H1 (cell line): ENCODE results near the gene SEL1L3. TPM values are rescaled to one million over a fixed set of nuclear protein-coding genes. Genes with fewer than 3 reads are reported as not detected.
A peak's percentile ranks its signal among the peaks of the same experiment; 100 is the strongest.

Experiments used
- CTCF ChIA-PET: fragments of 300-600 bp; sonication (Branson Sonifier 250); formaldehyde crosslinking; loops from one replicate; lab custom pipeline; 2021; ENCODE audit not compliant: partially characterized antibody; lab: Charles Lee
- POLR2A ChIA-PET: fragments of 300-600 bp; sonication (Branson Sonifier 250); formaldehyde crosslinking; loops from one replicate; lab custom pipeline; 2021; ENCODE audit warnings: inconsistent platforms; ENCODE audit not compliant: partially characterized antibody; lab: Charles Lee
- DNase-seq, 2 experiments: peaks; one replicate each; pipeline versions ENCODE4 v3.0.0 to v3.0.0-alpha.2; 2010 to 2022; ENCODE audit warnings: low spot score in 2 of 2, low read depth in 1 of 2, mixed read lengths in 1 of 2
- FAIRE-seq: peaks from 2 replicates; lab custom pipeline; 2011; peaks lifted over from hg19 to GRCh38; lab: Jason Lieb, UNC
- H2AFZ ChIP-seq: 2 replicates; pipeline ENCODE4 v1.8.1; 2012; ENCODE audit warnings: low read length, inconsistent platforms
- H2AK5ac ChIP-seq: 2 replicates; pipeline ENCODE4 v1.6.1; 2013; ENCODE audit warnings: low read depth, low read length
- H2BK120ac ChIP-seq: replicated peaks from 2 replicates; pipeline ENCODE3; 2013; ENCODE audit warnings: low read depth, low read length, inconsistent platforms
- H2BK12ac ChIP-seq: 2 replicates; pipeline ENCODE4 v1.6.1; 2013; ENCODE audit warnings: low read depth, low read length
- H2BK15ac ChIP-seq: 2 replicates; pipeline ENCODE4 v1.6.1; 2013; ENCODE audit warnings: low read length
- H2BK20ac ChIP-seq: 2 replicates; pipeline ENCODE4 v1.6.1; 2013; ENCODE audit warnings: low read length
- H2BK5ac ChIP-seq: 2 replicates; pipeline ENCODE4 v1.6.1; 2013; ENCODE audit warnings: low read depth, low read length
- H3K14ac ChIP-seq: 2 replicates; pipeline ENCODE4 v1.6.1; 2013; ENCODE audit warnings: inconsistent platforms; ENCODE audit not compliant: insufficient read length
- H3K18ac ChIP-seq: 2 replicates; pipeline ENCODE4 v1.6.1; 2013; ENCODE audit warnings: low read length; ENCODE audit errors: extremely low read depth
- H3K23ac ChIP-seq: 2 replicates; pipeline ENCODE4 v1.6.1; 2013; ENCODE audit warnings: inconsistent platforms; ENCODE audit not compliant: insufficient read length
- H3K23me2 ChIP-seq: 2 replicates; pipeline ENCODE4 v1.6.1; 2013; ENCODE audit warnings: low read depth, low read length
- H3K27ac ChIP-seq: 2 replicates; pipeline ENCODE4 v1.6.1; 2011; ENCODE audit warnings: low read depth, low read length, inconsistent platforms
- H3K27me3 ChIP-seq, 4 experiments: replicated peaks in 1 of 4; 1 replicate in 1 of 4; 2 replicates in 3 of 4; pipeline versions ENCODE4 v1.6.1 to v1.8.1; 2011 to 2013; ENCODE audit warnings: low read length in 3 of 4, mild to moderate bottlenecking in 3 of 4, inconsistent platforms in 2 of 4, mixed read lengths in 2 of 4, moderate library complexity in 1 of 4; ENCODE audit not compliant: control insufficient read depth in 3 of 4, insufficient read depth in 3 of 4; ENCODE audit errors: extremely low read depth in 1 of 4
- H3K36me3 ChIP-seq, 4 experiments: 2 replicates each; pipeline versions ENCODE4 v1.6.1 to v1.8.1; 2011 to 2013; ENCODE audit warnings: mild to moderate bottlenecking in 4 of 4, low read length in 3 of 4, moderate library complexity in 2 of 4, control low read depth in 1 of 4, inconsistent platforms in 1 of 4; ENCODE audit not compliant: insufficient read depth in 4 of 4, control insufficient read depth in 2 of 4
- H3K4ac ChIP-seq: replicated peaks from 2 replicates; pipeline ENCODE3; 2013; ENCODE audit warnings: low read length, low read depth, mixed read lengths, inconsistent platforms; ENCODE audit not compliant: insufficient read length
- H3K4me1 ChIP-seq, 4 experiments: replicated peaks in 1 of 4; 1 replicate in 1 of 4; 2 replicates in 3 of 4; pipeline versions ENCODE4 v1.6.1 to v1.8.1; 2011 to 2013; ENCODE audit warnings: low read length in 3 of 4, inconsistent platforms in 2 of 4, mixed read lengths in 1 of 4; ENCODE audit not compliant: insufficient read depth in 4 of 4, control insufficient read depth in 3 of 4
- H3K4me2 ChIP-seq, 2 experiments: 2 replicates each; pipeline versions ENCODE4 v1.6.1 to v1.8.1; 2011 to 2013; ENCODE audit warnings: low read depth in 2 of 2, low read length in 2 of 2, control low read depth in 1 of 2, inconsistent platforms in 1 of 2, mild to moderate bottlenecking in 1 of 2; ENCODE audit not compliant: insufficient read depth in 1 of 2
- H3K4me3 ChIP-seq, 4 experiments: fragments of 200-600, 300-600 bp in 1 of 4; sonication (generic), shearing (Covaris generic), sonication (Bioruptor Twin) in 1 of 4; 2 replicates each; pipeline versions ENCODE4 v1.5.1 to v1.8.1; 2011 to 2016; ENCODE audit warnings: low read length in 4 of 4, low read depth in 3 of 4, control low read depth in 2 of 4, inconsistent platforms in 2 of 4, mild to moderate bottlenecking in 2 of 4, mixed read lengths in 1 of 4, moderate library complexity in 1 of 4; ENCODE audit not compliant: insufficient read depth in 2 of 4; ENCODE audit errors: extremely low read depth in 1 of 4
- H3K56ac ChIP-seq: replicated peaks from 2 replicates; pipeline ENCODE3; 2013; ENCODE audit warnings: low read depth, mild to moderate bottlenecking, mixed read lengths, low read length, inconsistent platforms; ENCODE audit not compliant: insufficient read length
- H3K79me1 ChIP-seq: 2 replicates; pipeline ENCODE4 v1.6.1; 2013; ENCODE audit warnings: low read depth, low read length, control low read depth
- H3K79me2 ChIP-seq, 2 experiments: 2 replicates each; pipeline versions ENCODE4 v1.6.1 to v1.8.1; 2012 to 2013; ENCODE audit warnings: low read length in 2 of 2, mild to moderate bottlenecking in 2 of 2, inconsistent platforms in 1 of 2; ENCODE audit not compliant: insufficient read depth in 2 of 2, control insufficient read depth in 1 of 2
- H3K9ac ChIP-seq, 4 experiments: replicated peaks in 1 of 4; 1 replicate in 1 of 4; 2 replicates in 3 of 4; pipeline versions ENCODE4 v1.6.1 to v1.8.1; 2011 to 2013; ENCODE audit warnings: low read depth in 3 of 4, low read length in 3 of 4, control low read depth in 2 of 4, mild to moderate bottlenecking in 2 of 4, moderate library complexity in 2 of 4, inconsistent platforms in 1 of 4; ENCODE audit errors: extremely low read depth in 1 of 4
- H3K9me3 ChIP-seq, 2 experiments: 2 replicates each; pipeline versions ENCODE4 v1.6.1 to v1.8.1; 2012 to 2013; ENCODE audit warnings: mild to moderate bottlenecking in 2 of 2, moderate library complexity in 2 of 2, control low read depth in 1 of 2, inconsistent platforms in 1 of 2, low read depth in 1 of 2, low read length in 1 of 2, mixed read lengths in 1 of 2; ENCODE audit not compliant: insufficient read depth in 2 of 2
- H4K20me1 ChIP-seq, 2 experiments: replicated peaks in 1 of 2; 2 replicates each; pipeline versions ENCODE3 to v1.8.1; 2011 to 2013; ENCODE audit warnings: inconsistent platforms in 2 of 2, low read length in 2 of 2, mild to moderate bottlenecking in 1 of 2; ENCODE audit not compliant: insufficient read depth in 2 of 2, control insufficient read depth in 1 of 2
- H4K5ac ChIP-seq: 2 replicates; pipeline ENCODE4 v1.6.1; 2013; ENCODE audit warnings: low read length, low read depth, mixed read lengths, inconsistent platforms; ENCODE audit not compliant: insufficient read length
- H4K8ac ChIP-seq: 2 replicates; pipeline ENCODE4 v1.8.0; 2013; ENCODE audit warnings: mild to moderate bottlenecking, moderate library complexity, low read length, inconsistent platforms; ENCODE audit not compliant: insufficient read depth; ENCODE audit errors: extremely low read depth
- H4K91ac ChIP-seq: replicated peaks from 2 replicates; pipeline ENCODE3; 2013; ENCODE audit warnings: low read length, mixed read lengths, inconsistent platforms; ENCODE audit not compliant: insufficient read length
- SIRT6 ChIP-seq: IDR thresholded peaks from one replicate; pipeline ENCODE4 v1.7.1; 2012; ENCODE audit warnings: low read length, inconsistent platforms
- WGBS, 2 experiments: shearing (Covaris generic) in 1 of 2; methylation state at CpG; one replicate each; pipeline versions ENCODE4 v1.1.6 to v1.1.7; 2013 to 2015; ENCODE audit warnings: low lambda C conversion rate in 2 of 2, mixed read lengths in 2 of 2, inconsistent platforms in 1 of 2, low coverage in 1 of 2, missing lambda C conversion rate in 1 of 2; ENCODE audit not compliant: insufficient replicate concordance in 2 of 2, insufficient coverage in 1 of 2, insufficient read length in 1 of 2; ENCODE audit errors: extremely low coverage in 1 of 2, missing lambda C conversion rate in 1 of 2; 5-methylcytosine and 5-hydroxymethylcytosine counted together
- polyA plus RNA-seq, 7 experiments: library from polyadenylated mRNA; depleted of rRNA in 3 of 7; stranded (reverse) in 5 of 7; unstranded in 2 of 7; fragments of >200 nt in 5 of 7; fragments of 200-250 nt in 2 of 7; gene quantifications; 1 replicate in 5 of 7; 2 replicates in 1 of 7; 4 replicates in 1 of 7; pipeline versions ENCODE4 v1.2.1 to v1.2.3, GENCODE V29; 2011 to 2013; ENCODE audit warnings: missing spikeins in 2 of 7, mixed read lengths in 2 of 7
- total RNA-seq: library from RNA; stranded (reverse); fragmentation: NEBNext Ultra II Directional; extraction: Animal tissue kit (Norgen Biotek cat#: 25700); gene quantifications from 2 replicates; pipeline ENCODE4 v1.2.1, GENCODE V29; 2021
- TF ChIP-seq, protein P1 (sequence below): IDR thresholded peaks from 2 replicates; pipeline ENCODE4 v1.6.1; 2012; ENCODE audit warnings: inconsistent platforms

The SEL1L3 gene
- total and polyA plus RNA-seq, 2 of the 8 experiments (the other 6 are each of a cell fraction or from before 2014, with no cell fraction given) = 18.2 to 54.0 TPM

DNA sequence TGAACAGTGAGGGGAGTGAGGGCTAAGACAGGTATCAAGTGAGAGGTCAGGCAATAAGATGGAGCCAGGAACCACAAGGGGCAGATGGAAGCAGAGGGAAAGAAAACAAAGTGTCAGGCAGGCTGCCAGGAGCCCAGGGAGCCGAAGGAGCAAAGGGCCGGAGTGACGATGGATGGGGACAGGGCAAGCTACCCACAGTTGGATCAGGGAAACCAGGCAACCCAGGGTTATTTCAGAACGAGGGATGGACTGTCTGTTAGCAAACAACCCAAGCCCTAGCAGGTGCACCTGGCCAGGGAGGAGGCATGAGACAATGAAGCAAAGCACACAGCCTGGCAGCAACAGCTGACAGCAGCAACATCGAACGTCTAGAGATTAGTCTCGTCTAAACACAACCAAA, 39.2 kb downstream of the SEL1L3 start:
- Histone ChIP-seq H3K4me2 (no peak overlapping the region), H3K56ac (no peak overlapping the region), H2AK5ac (no peak overlapping the region), H4K5ac (no peak overlapping the region), H3K18ac (no peak overlapping the region), H4K8ac (peak overlapping the region; percentile 9; the same call in 1 of the 2 replicates), H2BK120ac (no peak overlapping the region), H3K4me1 (peaks cover 3 to 12% (median 7%) of the 10 kb centered on the region in 4 experiments; a peak in 3 of 7 replicates), H2BK20ac (peak overlapping the region; percentile 87; the same call in 1 of the 2 replicates), H4K91ac (no peak overlapping the region), H3K36me3 (peaks cover 0 to 15% (median 10%) of the 10 kb centered on the region in 4 experiments; a peak in 3 of 8 replicates), H2BK15ac (0 out of 2 replicates have a peak overlapping the region, but pooled peaks have one; percentile 83), H3K27me3 (no peaks in the 10 kb centered on the region), H3K79me2 (no peaks in the 10 kb centered on the region), H4K20me1 (no peaks in the 10 kb centered on the region), H3K23ac (no peak overlapping the region), H3K9me3 (no peaks in the 10 kb centered on the region), H3K79me1 (0 out of 2 replicates have a peak, but pooled peaks cover 3% of the 10 kb centered on the region), H3K4ac (no peak overlapping the region), H2BK5ac (no peak overlapping the region), H2BK12ac (peak overlapping the region; percentile 80; the same call in 1 of the 2 replicates), H3K4me3 (no peak overlapping the region), H2AFZ (no peak overlapping the region), H3K27ac (peak overlapping the region; percentile 19; the same call in 1 of the 2 replicates), H3K14ac (no peak overlapping the region), H3K9ac (no peak overlapping the region; a peak in 1 of 7 replicates), H3K23me2 (no peaks in the 10 kb centered on the region)
- POLR2A ChIA-PET = no interaction called here
- TF ChIP-seq, protein P1, sequence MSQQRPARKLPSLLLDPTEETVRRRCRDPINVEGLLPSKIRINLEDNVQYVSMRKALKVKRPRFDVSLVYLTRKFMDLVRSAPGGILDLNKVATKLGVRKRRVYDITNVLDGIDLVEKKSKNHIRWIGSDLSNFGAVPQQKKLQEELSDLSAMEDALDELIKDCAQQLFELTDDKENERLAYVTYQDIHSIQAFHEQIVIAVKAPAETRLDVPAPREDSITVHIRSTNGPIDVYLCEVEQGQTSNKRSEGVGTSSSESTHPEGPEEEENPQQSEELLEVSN = peak; percentile 32; the same call in 1 of the 2 replicates
- no peak for TF ChIP-seq SIRT6
- CTCF ChIA-PET = interaction anchor here (0.9 to 2.2 kb wide), 4 partner anchors 18 to 163 kb away, joined by 3 to 8 read pairs (median 3); no protein-coding TSS in a partner anchor
- DNase-seq = no peak
- no peak for FAIRE-seq
- 96% methylated on average over 7 of the region's 7 CpGs; no CpG with 5 or more reads in 1 of the 2 experiments for WGBS, 2 experiments
